Cardiac muscle cell (in vitro differentiated cells and primary cell): Measurements from ENCODE around the gene CHRNA1. TPM values are rescaled to one million over a fixed set of nuclear protein-coding genes. Genes with fewer than 3 reads are reported as not detected.

Experiments used
- DNase-seq, 2 donors: peaks; one replicate each; pipeline versions ENCODE4 v3.0.0 to v3.0.0-alpha.2; 2010 to 2017; ENCODE audit warnings: low read depth in 1 of 2, low spot score in 1 of 2
- H3K27ac ChIP-seq: fragments of 200-600 bp; sonication (generic); 2 replicates; pipeline ENCODE4 v1.5.1; 2016
- H3K27me3 ChIP-seq: fragments of 200-600 bp; sonication (generic); 2 replicates; pipeline ENCODE4 v1.6.0; 2016; ENCODE audit warnings: control low read depth
- H3K36me3 ChIP-seq: fragments of 200-600 bp; sonication (generic); 2 replicates; pipeline ENCODE4 v1.5.1; 2016; ENCODE audit warnings: control low read depth
- H3K4me1 ChIP-seq: fragments of 200-600 bp; sonication (generic); 2 replicates; pipeline ENCODE4 v1.8.1; 2017; ENCODE audit warnings: low read depth, mild to moderate bottlenecking, mixed run types
- H3K4me3 ChIP-seq: fragments of 200-600 bp; sonication (generic); 2 replicates; pipeline ENCODE4 v1.5.1; 2016; ENCODE audit warnings: mild to moderate bottlenecking
- H3K9me3 ChIP-seq: fragments of 200-600 bp; sonication (generic); 2 replicates; pipeline ENCODE4 v1.5.1; 2017; ENCODE audit warnings: low read depth, mild to moderate bottlenecking, control low read depth
- polyA plus RNA-seq: library from polyadenylated mRNA; unstranded; fragments of >200 nt; fragmentation: Nextera tagmentation; extraction: Ambion mirVana; gene quantifications from 2 replicates; pipeline ENCODE4 v1.2.1, GENCODE V29; 2016
- total RNA-seq: library from RNA; depleted of rRNA; stranded (reverse); fragments of >200 nt; gene quantifications from 2 replicates; pipeline ENCODE4 v1.2.3, GENCODE V29; 2016
- TF ChIP-seq, protein P1 (sequence below): IDR thresholded peaks from 2 replicates; pipeline ENCODE4 v1.5.1; 2012; ENCODE audit warnings: low read depth, mild to moderate bottlenecking, low read length

Gene CHRNA1
- total and polyA plus RNA-seq, 2 experiments from 2014 or later, result 1.1 TPM; not detected in 1

DNA sequence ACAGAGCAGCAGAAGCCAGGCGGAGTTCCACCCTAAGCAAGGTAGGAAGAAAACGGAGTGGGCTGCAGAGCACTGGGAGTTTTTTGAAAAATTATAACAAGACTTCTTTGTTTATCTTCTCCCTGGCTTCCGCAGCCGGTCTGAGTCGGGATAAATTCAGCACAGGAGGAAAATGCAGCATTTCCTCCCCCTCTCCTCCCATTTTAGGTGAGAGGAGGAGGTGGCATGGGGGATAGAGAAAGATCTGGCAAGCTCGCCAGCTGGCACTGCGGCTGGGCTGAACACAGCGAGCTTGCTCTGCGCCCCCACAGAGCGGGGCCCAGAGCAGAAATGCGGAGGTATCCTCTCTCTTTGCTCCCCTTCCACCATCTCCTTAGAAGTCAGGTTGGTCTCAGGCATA lies 17.7 kb upstream of the CHRNA1 start:
- TF ChIP-seq, protein P1, sequence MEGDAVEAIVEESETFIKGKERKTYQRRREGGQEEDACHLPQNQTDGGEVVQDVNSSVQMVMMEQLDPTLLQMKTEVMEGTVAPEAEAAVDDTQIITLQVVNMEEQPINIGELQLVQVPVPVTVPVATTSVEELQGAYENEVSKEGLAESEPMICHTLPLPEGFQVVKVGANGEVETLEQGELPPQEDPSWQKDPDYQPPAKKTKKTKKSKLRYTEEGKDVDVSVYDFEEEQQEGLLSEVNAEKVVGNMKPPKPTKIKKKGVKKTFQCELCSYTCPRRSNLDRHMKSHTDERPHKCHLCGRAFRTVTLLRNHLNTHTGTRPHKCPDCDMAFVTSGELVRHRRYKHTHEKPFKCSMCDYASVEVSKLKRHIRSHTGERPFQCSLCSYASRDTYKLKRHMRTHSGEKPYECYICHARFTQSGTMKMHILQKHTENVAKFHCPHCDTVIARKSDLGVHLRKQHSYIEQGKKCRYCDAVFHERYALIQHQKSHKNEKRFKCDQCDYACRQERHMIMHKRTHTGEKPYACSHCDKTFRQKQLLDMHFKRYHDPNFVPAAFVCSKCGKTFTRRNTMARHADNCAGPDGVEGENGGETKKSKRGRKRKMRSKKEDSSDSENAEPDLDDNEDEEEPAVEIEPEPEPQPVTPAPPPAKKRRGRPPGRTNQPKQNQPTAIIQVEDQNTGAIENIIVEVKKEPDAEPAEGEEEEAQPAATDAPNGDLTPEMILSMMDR, result no peak
- Histone ChIP-seq H3K27ac (no peak overlapping the region), H3K4me1 (peaks cover 38% of the 10 kb centered on the region), H3K27me3 (no peaks in the 10 kb centered on the region), H3K9me3 (no peaks in the 10 kb centered on the region), H3K36me3 (no peaks in the 10 kb centered on the region), H3K4me3 (no peak overlapping the region)
- DNase-seq, result no peak

DNA sequence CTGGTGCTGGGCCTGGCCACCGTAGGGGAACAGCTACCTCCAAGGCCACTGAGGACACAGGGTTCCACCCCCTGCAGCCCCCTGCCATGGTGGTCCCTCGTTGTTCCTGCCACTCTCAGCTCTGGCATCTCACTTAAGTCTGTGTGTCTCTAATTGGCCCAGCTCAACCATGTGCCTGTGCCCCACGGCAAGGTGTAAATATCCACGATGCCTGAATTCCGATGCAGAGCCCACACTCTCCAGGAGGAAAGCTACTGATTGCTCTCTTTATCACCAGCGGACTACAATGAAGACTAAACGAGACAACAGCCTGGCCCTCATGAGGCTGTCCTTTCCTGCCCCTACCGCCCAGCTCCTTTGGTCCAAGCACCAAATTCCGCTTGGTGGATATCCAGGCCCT lies 17.0 kb upstream of the CHRNA1 start:
- Histone ChIP-seq H3K9me3 (no peaks in the 10 kb centered on the region), H3K4me1 (peaks cover 43% of the 10 kb centered on the region), H3K27ac (no peak overlapping the region), H3K36me3 (no peaks in the 10 kb centered on the region), H3K27me3 (no peaks in the 10 kb centered on the region), H3K4me3 (no peak overlapping the region)
- TF ChIP-seq, protein P1, result no peak
- DNase-seq, result no peak

DNA sequence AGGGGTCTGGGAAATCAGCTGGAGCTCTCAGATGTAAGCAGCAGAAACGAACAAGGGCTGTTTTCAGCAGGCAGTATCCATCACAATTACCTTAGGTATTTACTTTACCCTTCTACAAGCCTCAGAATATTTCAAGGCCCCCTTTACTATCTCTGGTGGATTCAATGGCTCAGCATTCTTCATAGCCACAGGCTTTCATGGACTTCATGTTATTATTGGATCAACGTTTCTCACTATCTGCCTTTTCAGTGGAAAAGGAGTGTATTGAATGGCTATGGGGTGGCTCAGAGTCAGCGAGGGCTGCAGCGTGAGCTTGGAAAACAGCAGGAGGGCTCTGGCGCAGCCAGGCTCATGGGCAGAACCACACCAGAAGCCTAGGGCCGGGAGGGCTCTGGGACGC lies 16.6 kb upstream of the CHRNA1 start:
- Histone ChIP-seq H3K4me3 (no peak overlapping the region), H3K27me3 (no peaks in the 10 kb centered on the region), H3K27ac (no peak overlapping the region), H3K36me3 (no peaks in the 10 kb centered on the region), H3K4me1 (peaks cover 43% of the 10 kb centered on the region), H3K9me3 (no peaks in the 10 kb centered on the region)
- TF ChIP-seq, protein P1, result no peak
- DNase-seq, result no peak

DNA sequence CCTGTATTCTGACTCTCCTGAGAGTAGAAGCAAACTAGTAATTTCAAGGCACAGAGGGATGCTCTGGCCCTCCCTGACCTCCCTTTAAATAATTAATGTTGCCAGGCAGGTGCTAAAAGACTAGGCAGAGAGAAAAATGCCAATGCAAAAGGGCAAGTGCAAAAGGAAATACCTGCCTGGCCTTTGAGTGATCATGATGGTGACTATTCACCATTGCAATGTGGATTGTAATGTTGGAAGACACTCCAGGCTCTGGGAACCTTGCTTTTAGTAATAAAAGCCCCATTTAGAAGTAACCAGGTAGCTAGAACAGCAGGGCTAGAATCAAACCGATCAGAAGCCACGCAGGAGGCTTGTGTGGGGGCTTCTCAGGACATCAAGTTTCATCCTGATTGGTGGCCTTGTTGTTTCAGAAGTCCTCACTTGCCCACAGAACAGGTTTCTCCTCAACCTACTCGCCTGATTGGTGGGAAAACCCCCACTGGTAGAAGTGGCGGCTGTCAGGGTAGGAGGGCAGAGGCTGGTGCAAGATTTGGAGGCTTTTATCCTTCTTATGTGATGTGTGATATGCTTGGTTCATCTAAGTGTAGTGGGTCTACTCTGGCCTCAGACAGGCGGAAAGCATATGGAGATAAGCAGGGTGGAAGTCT lies 16.0 kb upstream of the CHRNA1 start:
- TF ChIP-seq, protein P1, result no peak
- H3K27me3 ChIP-seq, result no peaks in the 10 kb centered on the region
- no peak for DNase-seq
- peaks cover 39% of the 10 kb centered on the region for H3K4me1 ChIP-seq
- H3K9me3 ChIP-seq, result no peaks in the 10 kb centered on the region
- no peaks in the 10 kb centered on the region for H3K36me3 ChIP-seq
- no peak overlapping the region for H3K4me3 ChIP-seq
- no peak overlapping the region for H3K27ac ChIP-seq

DNA sequence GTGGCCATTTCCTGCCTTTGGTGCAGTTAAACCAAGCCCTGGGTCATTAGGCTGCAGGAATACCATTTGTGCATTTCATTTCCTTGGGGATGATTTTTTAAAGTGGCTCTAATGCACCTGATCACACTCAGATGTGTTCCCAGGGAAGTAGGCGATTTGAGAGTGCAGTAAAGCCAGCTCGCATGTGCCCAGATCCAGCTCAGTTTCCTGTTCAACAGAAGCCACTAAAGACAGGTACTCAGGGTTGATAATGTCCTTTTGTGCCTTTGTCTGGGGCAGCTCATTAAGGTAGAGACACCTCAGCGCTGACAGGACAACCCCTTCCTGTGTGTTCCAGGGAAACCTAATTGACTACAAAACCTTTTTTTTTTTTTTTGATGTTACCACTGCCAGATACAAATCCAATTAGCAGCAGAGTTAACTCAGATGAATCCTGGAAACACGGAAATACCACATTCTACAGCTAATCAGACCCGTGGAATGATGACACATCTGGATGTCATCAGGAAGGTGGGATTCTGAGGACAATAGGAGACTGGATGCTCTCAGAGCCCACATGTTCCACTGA lies 15.2 kb upstream of the CHRNA1 start:
- no peaks in the 10 kb centered on the region for H3K9me3 ChIP-seq
- no peak overlapping the region for H3K4me3 ChIP-seq
- DNase-seq, result no peak
- no peaks in the 10 kb centered on the region for H3K36me3 ChIP-seq
- H3K27me3 ChIP-seq, result no peaks in the 10 kb centered on the region
- H3K27ac ChIP-seq, result no peak overlapping the region
- TF ChIP-seq, protein P1, result no peak
- H3K4me1 ChIP-seq, result peaks cover 30% of the 10 kb centered on the region
